Activated CD4-positive, alpha-beta T cell treated with anti-CD3 and anti-CD28 coated beads, Interleukin-2, amount 10 ng/mL, durations not matched to agents 24 days and 14 days (primary cell): Measurements from ENCODE around the gene VPS11. TPM values are rescaled to one million over a fixed set of nuclear protein-coding genes. Genes with fewer than 3 reads are reported as not detected.
"Not testable (repeated sequence)": the region's sequence is repeated elsewhere in the genome, so short reads cannot be mapped to it uniquely, and the experiment has no call there.

Source experiments
- DNase-seq: peaks from one replicate; pipeline ENCODE4 v3.0.0; 2022
- H3K27ac Mint-ChIP-seq: one replicate; pipeline ENCODE4 v1.8.0; 2022; ENCODE audit warnings: mild to moderate bottlenecking, mixed read lengths
- H3K27me3 Mint-ChIP-seq: one replicate; pipeline ENCODE4 v1.8.0; 2022; ENCODE audit warnings: mixed read lengths
- H3K36me3 Mint-ChIP-seq: one replicate; pipeline ENCODE4 v1.8.0; 2022; ENCODE audit warnings: low read depth, mild to moderate bottlenecking, mixed read lengths
- H3K4me1 Mint-ChIP-seq: one replicate; pipeline ENCODE4 v1.8.0; 2021; ENCODE audit warnings: mixed read lengths
- H3K4me3 Mint-ChIP-seq: one replicate; pipeline ENCODE4 v1.8.0; 2022; ENCODE audit warnings: mild to moderate bottlenecking, moderate library complexity, mixed read lengths
- H3K9me3 Mint-ChIP-seq: one replicate; pipeline ENCODE4 v1.8.0; 2021; ENCODE audit warnings: mixed read lengths
- intact Hi-C: fragments of 100-400 bp; cut with micrococcal nuclease; formaldehyde crosslinking; loops from one replicate; pipeline ENCODE4 v1.15.1; 2023
- total RNA-seq: library from RNA; stranded (reverse); gene quantifications from 2 replicates; pipeline ENCODE4 v1.2.3, GENCODE V29; 2022

The VPS11 gene
- total RNA-seq, 1 donor from 2014 or later, result 20.2 TPM

DNA sequence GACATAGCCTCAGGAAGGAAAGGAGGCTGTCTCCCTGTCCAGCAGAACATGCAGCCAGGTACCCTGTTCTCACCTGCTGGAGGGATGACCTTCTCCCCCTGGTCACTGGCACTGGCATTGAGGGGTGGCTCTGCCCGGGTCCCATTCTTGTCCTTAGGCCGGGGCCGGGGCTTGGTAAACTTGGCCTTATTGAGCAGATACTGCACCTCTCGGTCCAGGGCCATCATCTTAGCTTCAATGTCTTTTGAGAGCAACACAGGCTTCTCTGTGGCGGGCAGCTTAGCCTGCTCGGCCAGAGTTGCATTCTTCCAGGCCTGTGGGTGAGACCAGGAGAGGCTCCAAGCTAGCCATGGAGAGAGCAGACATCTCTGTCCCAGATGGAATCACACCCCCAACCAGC lies 21.1 kb upstream of the VPS11 start:
- DNase-seq, result no peak
- Mint-ChIP-seq H3K27me3 (no peaks in the 10 kb centered on the region), H3K36me3 (peaks cover 58% of the 10 kb centered on the region), H3K4me1 (peaks cover 12% of the 10 kb centered on the region), H3K9me3 (no peaks in the 10 kb centered on the region), H3K4me3 (no peak overlapping the region), H3K27ac (no peak overlapping the region)
- intact Hi-C loops, result no loop called here

DNA sequence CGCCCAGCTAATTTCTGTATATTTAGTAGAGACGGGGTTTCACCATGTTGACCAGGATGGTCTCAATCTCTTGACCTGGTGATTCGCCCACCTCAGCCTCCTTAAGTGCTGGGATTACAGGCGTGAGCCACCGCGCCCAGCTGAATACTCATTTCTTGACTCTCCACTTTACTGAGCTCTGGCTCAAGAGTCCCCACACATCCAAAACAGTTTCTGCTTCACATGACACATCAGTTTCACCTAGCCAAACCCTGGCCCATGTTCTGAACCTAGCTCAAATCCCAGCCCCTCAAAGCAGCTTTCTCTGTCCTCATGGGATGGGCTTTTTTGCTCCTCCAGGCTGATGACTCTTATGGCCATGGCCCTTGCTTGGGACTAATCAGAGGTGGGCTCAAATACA lies 20.4 kb upstream of the VPS11 start:
- no peak for DNase-seq
- H3K27ac Mint-ChIP-seq, result peak overlapping the region; percentile 69
- peaks cover 63% of the 10 kb centered on the region for H3K36me3 Mint-ChIP-seq

DNA sequence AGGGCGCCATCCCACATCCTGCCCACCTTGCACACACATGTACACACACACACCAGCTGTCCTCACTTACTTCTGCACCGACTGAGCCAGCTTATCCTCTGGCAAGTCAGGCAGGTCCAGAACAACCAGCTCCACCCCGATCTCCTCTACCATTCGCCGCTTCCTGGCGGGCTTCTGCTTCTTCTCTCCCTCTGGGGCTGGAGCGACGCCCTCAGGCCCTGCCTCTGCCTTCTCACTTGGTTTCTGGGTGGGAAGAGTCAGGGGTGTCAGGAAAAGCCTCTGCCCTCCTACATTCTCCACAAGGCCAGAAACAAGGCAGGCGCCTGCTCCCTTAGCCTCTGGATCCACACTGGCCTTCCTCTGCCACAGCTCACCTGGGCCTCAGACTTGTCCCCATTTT lies 19.0 kb upstream of the VPS11 start:
- H3K4me1 Mint-ChIP-seq, result peaks cover 21% of the 10 kb centered on the region
- intact Hi-C loops, result no loop called here
- peaks cover 76% of the 10 kb centered on the region for H3K36me3 Mint-ChIP-seq
- H3K9me3 Mint-ChIP-seq, result no peaks in the 10 kb centered on the region
- no peak overlapping the region for H3K4me3 Mint-ChIP-seq
- H3K27ac Mint-ChIP-seq, result no peak overlapping the region
- no peaks in the 10 kb centered on the region for H3K27me3 Mint-ChIP-seq
- DNase-seq, result no peak

More for the DNA sequence above, 20.4 kb upstream of the VPS11 start:
- Mint-ChIP-seq H3K27me3 (no peaks in the 10 kb centered on the region), H3K9me3 (no peaks in the 10 kb centered on the region), H3K4me1 (peaks cover 12% of the 10 kb centered on the region), H3K4me3 (no peak overlapping the region)
- intact Hi-C loops, result no loop called here

DNA sequence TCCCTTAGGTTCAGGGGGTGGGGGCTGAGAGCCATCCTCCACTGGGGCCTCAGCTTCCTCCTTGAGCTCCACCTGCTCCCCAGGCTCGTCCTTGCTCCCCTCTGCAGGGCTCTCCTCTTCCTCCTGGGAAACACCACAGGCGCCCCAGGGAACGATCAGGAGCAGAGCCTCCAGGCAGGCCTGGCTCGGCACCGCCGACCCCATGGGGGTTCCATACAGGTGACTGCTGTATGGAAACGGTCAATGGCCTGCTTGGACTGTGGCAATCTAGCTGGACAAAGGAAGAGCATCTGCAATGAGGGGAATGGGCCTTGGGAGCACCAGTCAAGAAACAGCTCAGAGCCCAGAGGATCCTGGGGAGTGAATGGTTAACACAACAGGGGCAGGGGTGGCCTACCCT lies 18.5 kb upstream of the VPS11 start:
- H3K27ac Mint-ChIP-seq, result no peak overlapping the region
- DNase-seq, result no peak
- no peak overlapping the region for H3K4me3 Mint-ChIP-seq
- intact Hi-C loops, result no loop called here
- H3K27me3 Mint-ChIP-seq, result no peaks in the 10 kb centered on the region
- H3K36me3 Mint-ChIP-seq, result peaks cover 80% of the 10 kb centered on the region
- H3K9me3 Mint-ChIP-seq, result no peaks in the 10 kb centered on the region
- H3K4me1 Mint-ChIP-seq, result peaks cover 24% of the 10 kb centered on the region

DNA sequence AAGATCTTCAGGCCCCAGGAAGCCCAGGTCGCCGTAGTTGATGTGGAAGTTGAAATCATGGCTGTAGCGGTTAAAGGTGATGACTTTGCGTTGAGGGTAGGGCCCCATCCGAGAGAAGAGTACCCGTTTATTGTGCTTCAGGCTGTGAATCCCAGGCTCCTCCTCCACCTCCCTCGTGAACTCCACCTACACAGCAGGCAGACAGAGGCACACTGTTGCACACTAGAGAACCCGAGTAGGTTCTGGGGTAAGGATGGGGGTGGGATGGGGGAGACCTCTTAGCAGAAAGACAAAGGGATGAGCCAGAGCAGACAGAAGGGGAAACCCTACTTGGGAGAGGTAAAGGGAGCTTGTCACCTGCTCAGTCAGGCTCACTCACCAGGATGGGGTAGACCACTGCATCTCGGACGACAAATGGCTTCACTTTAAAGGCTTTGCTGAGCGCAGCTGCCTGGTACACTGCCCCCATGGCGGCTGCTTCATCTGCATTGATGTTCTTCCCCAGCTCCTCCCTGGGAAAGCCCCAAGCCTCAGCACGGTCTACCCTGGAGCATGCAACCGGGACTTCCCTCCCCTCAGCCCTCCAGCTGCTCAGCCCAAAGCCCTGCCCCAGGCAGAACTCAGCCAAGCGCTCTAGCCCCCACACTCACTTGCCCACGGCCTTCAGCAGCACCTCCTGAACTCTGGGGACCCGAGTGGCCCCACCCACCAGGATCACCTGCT lies 16.0 kb upstream of the VPS11 start:
- DNase-seq, result peak; percentile 61
- no peaks in the 10 kb centered on the region for H3K9me3 Mint-ChIP-seq
- intact Hi-C loops, result no loop called here
- peaks cover 36% of the 10 kb centered on the region for H3K4me1 Mint-ChIP-seq
- no peak overlapping the region for H3K4me3 Mint-ChIP-seq
- H3K27me3 Mint-ChIP-seq, result no peaks in the 10 kb centered on the region
- H3K27ac Mint-ChIP-seq, result peak overlapping the region; percentile 10
- H3K36me3 Mint-ChIP-seq, result peaks cover 77% of the 10 kb centered on the region

DNA sequence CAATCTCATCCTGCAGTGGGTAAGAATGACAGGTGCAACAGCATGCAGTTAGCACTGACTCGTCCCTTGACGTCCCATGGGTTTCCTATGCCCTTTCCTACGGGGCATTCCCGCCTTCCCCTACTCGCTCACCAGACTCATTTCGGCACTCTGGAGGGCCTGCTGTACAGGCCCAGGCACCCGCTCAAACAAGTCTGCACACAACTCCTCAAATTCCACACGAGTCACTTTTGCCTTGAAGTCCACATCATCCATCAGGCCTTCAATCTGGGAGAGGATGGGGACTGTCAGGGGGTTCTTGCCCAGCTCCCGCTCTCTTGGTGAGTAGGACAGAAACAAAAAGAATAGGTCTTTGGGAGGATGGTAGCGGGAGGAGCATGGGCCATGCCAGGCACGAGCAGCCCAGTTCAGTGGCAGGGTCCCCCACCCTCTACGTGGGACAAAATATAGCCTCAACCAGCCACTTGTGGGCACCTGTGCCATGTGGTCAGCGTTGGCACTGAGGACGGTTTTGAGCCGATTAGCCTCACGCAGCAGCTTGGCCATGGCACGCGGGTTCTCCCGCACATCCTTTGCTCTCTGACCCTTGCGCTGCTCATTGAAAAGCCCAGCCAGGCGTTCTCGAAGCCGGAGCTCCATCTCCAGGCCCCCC lies 15.3 kb upstream of the VPS11 start:
- H3K4me1 Mint-ChIP-seq, result peaks cover 36% of the 10 kb centered on the region
- H3K36me3 Mint-ChIP-seq, result peaks cover 74% of the 10 kb centered on the region
- H3K4me3 Mint-ChIP-seq, result no peak overlapping the region
- no peaks in the 10 kb centered on the region for H3K27me3 Mint-ChIP-seq
- H3K27ac Mint-ChIP-seq, result peak overlapping the region; percentile 48
- no peaks in the 10 kb centered on the region for H3K9me3 Mint-ChIP-seq
- intact Hi-C loops, result no loop called here
- DNase-seq, result no peak

DNA sequence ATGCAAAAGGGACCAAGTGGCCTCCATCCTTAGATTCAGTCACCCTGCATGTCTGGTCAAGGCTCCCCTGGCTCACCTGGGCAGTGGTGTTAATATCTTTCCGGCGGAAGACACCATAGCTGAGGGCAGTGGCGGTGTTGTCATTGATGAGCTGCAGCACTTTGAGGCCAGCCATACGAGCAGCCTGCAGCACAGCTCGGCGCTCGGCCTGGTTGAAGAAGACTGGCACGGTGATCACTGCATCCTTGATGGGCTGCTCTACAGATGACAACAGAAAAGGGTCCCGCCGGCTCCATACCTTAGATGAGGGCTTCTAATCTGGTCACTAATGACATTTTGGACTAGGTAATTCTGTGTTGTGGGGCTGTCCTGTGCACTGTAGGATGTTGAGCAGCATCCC lies 13.2 kb upstream of the VPS11 start:
- Mint-ChIP-seq H3K4me3 (no peak overlapping the region), H3K27ac (no peak overlapping the region), H3K4me1 (peaks cover 46% of the 10 kb centered on the region), H3K9me3 (no peaks in the 10 kb centered on the region), H3K36me3 (peaks cover 59% of the 10 kb centered on the region), H3K27me3 (no peaks in the 10 kb centered on the region)
- intact Hi-C loops, result no loop called here
- DNase-seq, result no peak

DNA sequence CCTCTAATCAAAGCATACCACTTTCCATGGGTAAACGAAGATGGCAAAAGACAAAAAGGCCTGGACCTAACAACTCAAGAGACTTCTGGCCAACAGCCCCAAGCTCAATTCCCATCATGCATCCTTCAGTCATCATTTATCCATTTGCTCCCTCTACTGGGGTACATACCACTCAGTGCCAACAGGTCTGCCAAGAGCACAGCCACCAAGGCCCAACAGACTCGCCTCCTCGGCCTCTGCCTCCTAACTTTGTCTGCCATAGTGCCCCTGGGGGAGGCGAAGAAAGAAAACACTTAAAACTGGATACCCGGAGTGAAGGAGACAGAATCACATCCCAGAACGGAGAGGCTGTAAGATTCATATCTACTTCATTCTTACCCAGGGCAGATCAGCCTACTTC lies 11.7 kb upstream of the VPS11 start:
- Mint-ChIP-seq H3K4me3 (peak overlapping the region; percentile 95), H3K27me3 (no peaks in the 10 kb centered on the region), H3K4me1 (peaks cover 45% of the 10 kb centered on the region), H3K27ac (peak overlapping the region; percentile 80), H3K36me3 (peaks cover 51% of the 10 kb centered on the region), H3K9me3 (no peaks in the 10 kb centered on the region)
- intact Hi-C loops, result loop anchor here (5.0 kb wide), 1 partner anchor 59 kb away; the partner anchor contains the start of gene CENATAC
- DNase-seq, result peak; percentile 75

DNA sequence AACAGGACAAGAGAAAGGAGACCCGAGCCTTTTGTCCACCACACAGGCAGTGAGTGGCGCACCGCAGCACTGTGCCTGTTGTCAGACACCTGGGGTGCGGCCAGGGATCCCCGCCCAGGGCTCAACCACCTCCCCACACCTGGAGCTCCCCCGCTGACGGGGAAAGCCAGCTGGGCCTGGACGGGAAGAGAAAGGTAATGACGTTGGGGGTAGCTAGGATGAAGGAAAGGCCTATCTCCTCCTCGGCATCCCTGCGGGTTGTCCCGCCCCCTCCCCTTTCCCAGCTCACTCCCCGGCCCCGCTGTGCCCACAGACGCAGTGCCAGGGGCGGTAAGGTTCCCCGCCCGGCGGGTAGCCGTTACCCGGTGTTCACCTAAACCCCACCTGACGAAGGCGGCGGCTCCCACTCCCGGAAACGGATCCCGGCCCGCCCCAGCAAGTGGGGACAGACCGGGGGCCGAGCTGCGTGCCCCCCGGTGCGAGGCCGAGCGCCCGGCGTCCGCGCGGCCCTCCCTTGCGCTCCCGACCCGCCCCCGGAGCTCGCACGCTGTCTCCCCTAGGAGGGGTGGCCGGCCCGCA lies 11.1 kb upstream of the VPS11 start:
- intact Hi-C loops, result loop anchor here (5.0 kb wide), 1 partner anchor 59 kb away; the partner anchor contains the start of gene CENATAC
- Mint-ChIP-seq H3K4me1 (peaks cover 41% of the 10 kb centered on the region), H3K4me3 (peak overlapping the region; percentile 95)

DNA sequence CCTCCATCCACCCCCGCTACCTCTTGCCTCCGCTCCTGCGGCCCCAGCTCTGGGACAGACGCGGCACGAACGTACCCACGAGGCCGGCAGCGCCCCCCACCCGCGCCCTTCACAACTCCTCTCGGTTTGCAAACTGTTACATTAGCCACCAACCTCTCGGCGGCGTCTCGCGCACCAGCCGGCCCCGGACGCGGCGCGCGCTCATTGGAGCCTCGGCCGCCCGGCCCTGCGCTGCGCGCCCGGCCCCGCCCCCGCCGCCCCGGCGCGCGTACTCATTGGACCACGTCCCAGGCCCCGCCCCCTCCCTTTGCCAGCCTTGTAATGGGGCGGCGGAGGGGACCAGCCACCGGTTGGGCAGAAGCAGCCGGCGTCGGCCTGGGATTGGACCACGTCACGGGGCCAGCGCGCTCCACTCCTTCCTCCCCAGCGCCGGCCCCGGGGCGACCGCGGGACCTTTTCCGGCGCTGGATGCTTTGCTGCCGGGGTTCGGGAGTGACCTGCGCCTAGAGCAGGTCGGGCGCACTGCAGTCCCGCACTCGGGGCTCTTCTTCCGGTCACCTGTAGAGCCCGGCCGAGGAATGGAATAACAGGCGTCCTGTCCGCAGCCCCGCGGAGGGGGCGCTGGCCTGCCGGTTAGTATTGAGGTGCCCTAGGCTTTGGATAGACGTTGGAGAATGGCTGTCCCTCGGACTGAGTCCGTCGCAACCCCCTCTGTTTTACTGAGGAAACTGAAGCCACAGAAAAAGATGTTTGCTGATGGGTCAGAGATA lies 10.4 kb upstream of the VPS11 start, which contains the start of gene HYOU1:
Gene HYOU1, minus strand, starts transcription at position 206 of the 770 bp plus-strand sequence. CDS start 1,045 bp downstream, outside the sequence.
- Mint-ChIP-seq H3K36me3 (peaks cover 40% of the 10 kb centered on the region), H3K27me3 (no peaks in the 10 kb centered on the region), H3K27ac (peak within 1 kb of the TSS; percentile 98), H3K4me1 (peaks cover 36% of the 10 kb centered on the region), H3K9me3 (no peaks in the 10 kb centered on the region), H3K4me3 (peak within 1 kb of the TSS; percentile 95)
- DNase-seq, result peak; percentile 99
- intact Hi-C loops, result loop anchor here (1.0 to 5.0 kb wide), 8 partner anchors 10 to 64 kb away; partner anchors contain the start of genes CENATAC, DPAGT1, HINFP and HMBS

More for the DNA sequence above, 11.1 kb upstream of the VPS11 start:
- Mint-ChIP-seq H3K9me3 (no peaks in the 10 kb centered on the region), H3K36me3 (peaks cover 45% of the 10 kb centered on the region), H3K27me3 (no peaks in the 10 kb centered on the region), H3K27ac (peak overlapping the region; percentile 98)
- DNase-seq, result peak; percentile 83

DNA sequence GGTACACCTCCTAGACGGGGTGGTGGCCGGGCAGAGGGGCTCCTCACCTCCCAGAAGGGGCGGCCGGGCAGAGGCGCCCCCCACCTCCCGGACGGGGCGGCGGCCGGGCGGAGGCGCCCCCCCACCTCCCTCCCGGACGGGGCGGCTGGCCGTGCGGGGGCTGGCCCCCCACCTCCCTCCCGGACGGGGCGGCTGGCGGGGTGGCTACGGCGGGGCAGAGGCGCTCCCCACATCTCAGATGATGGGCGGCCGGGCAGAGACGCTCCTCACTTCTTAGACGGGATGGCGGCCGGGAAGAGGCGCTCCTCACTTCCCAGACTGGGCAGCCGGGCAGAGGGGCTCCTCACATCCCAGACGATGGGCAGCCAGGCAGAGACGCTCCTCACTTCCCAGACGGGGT lies 8.5 kb upstream of the VPS11 start:
- DNase-seq, H3K27ac Mint-ChIP-seq, H3K4me3 Mint-ChIP-seq, H3K27me3 Mint-ChIP-seq, H3K9me3 Mint-ChIP-seq: not testable (repeated sequence)
- H3K4me1 Mint-ChIP-seq, result peaks cover 24% of the 10 kb centered on the region
- intact Hi-C loops, result loop anchor here (5.0 kb wide), 1 partner anchor 62 kb away; the partner anchor contains the start of gene CENATAC
- H3K36me3 Mint-ChIP-seq, result peaks cover 24% of the 10 kb centered on the region

DNA sequence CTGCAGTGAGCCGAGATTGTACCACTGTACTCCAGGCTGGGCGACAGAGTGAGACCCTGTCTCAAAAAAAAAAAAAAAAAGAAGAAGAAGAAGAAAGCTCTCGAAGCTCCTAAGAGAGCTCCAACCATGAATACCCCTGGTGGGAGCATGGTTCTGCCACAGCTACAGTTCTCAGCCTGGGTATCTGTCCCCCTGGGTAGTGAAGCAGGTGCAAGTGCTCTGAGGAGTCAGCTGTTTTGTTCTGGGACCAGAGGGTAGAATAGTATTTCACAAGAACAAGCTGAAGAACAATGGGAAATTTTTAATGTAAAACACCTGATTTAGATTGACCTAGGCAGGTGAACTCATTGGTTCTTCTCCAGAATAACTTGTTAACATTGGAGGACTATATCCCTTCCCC lies 6.4 kb upstream of the VPS11 start:
- Mint-ChIP-seq H3K27me3 (no peaks in the 10 kb centered on the region), H3K9me3 (no peaks in the 10 kb centered on the region), H3K27ac (no peak overlapping the region), H3K4me3 (no peak overlapping the region), H3K4me1 (peaks cover 20% of the 10 kb centered on the region), H3K36me3 (peaks cover 7% of the 10 kb centered on the region)
- DNase-seq, result no peak
- intact Hi-C loops, result no loop called here

DNA sequence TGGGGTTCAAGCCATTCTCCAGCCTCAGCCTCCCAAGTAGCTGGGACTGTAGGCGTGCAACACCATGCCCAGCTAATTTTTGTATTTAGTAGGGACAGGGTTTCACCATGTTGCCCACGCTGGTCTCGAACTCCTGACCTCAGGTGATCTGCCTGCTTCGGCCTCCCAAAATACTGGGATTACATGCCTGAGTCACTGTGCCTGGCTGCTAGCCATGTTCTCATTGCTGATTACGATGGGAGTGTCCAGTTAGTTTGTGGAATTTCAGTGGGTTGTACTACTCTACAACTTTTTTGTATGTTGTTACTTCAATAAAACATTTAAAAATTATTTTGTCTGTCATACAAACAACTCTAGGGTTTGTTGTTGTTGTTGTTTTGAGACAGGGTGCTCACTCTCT lies 4.8 kb upstream of the VPS11 start:
- H3K27me3 Mint-ChIP-seq, result no peaks in the 10 kb centered on the region
- H3K27ac Mint-ChIP-seq, result no peak overlapping the region
- no peak overlapping the region for H3K4me3 Mint-ChIP-seq

More for the DNA sequence above, 4.8 kb upstream of the VPS11 start:
- peaks cover 3% of the 10 kb centered on the region for H3K36me3 Mint-ChIP-seq
- H3K4me1 Mint-ChIP-seq, result peaks cover 25% of the 10 kb centered on the region
- intact Hi-C loops, result no loop called here
- DNase-seq, result no peak
- no peaks in the 10 kb centered on the region for H3K9me3 Mint-ChIP-seq
